Stimulated activated naive B cell treated with anti-CD40 and anti-IgM and Interleukin-4, amounts not matched to agents 10 μg/mL and 1 μg/mL and 100 μg/mL, for 72 hours (primary cell): ENCODE results near the gene RBFOX2.
A peak's percentile ranks its signal among the peaks of the same experiment; 100 is the strongest.
"Not testable (repeated sequence)": the region's sequence is repeated elsewhere in the genome, so short reads cannot be mapped to it uniquely, and the experiment has no call there.

Experiments used
- ATAC-seq, 2 donors: fragments of 150-1000 bp; cut with Tn5 transposase; replicated peaks; 2 replicates each; pipeline ENCODE4 v1.10.0; 2021; ENCODE audit warnings: moderate library complexity in 1 of 2
- DNase-seq: peaks from one replicate; pipeline ENCODE4 v3.0.0; 2021
- H3K27ac Mint-ChIP-seq: one replicate; pipeline ENCODE4 v1.8.0; 2022; ENCODE audit warnings: mild to moderate bottlenecking, mixed read lengths
- H3K27me3 Mint-ChIP-seq, 2 donors: one replicate each; pipeline ENCODE4 v1.8.0; 2022; ENCODE audit warnings: mixed read lengths in 2 of 2
- H3K36me3 Mint-ChIP-seq, 2 donors: one replicate each; pipeline ENCODE4 v1.8.0; 2022; ENCODE audit warnings: mixed read lengths in 2 of 2, mild to moderate bottlenecking in 1 of 2
- H3K4me1 Mint-ChIP-seq, 2 donors: one replicate each; pipeline ENCODE4 v1.8.0; 2022; ENCODE audit warnings: mixed read lengths in 2 of 2, mild to moderate bottlenecking in 1 of 2
- H3K4me3 Mint-ChIP-seq, 2 donors: one replicate each; pipeline ENCODE4 v1.8.0; 2022; ENCODE audit warnings: mild to moderate bottlenecking in 2 of 2, mixed read lengths in 2 of 2, moderate library complexity in 1 of 2
- H3K9me3 Mint-ChIP-seq, 2 donors: one replicate each; pipeline ENCODE4 v1.8.0; 2022; ENCODE audit warnings: mixed read lengths in 2 of 2, mild to moderate bottlenecking in 1 of 2

Gene RBFOX2

GRCh38 chr22:36027935-36028645 is 534 bp downstream of the RBFOX2 start:
- DNase-seq, result peak; percentile 14
- H3K36me3 Mint-ChIP-seq, result no peaks in the 10 kb centered on the region
- peak; percentile 30 to 55 for ATAC-seq
- peak overlapping the region; percentile 60 to 85 for H3K4me3 Mint-ChIP-seq
- peaks cover 53 to 70% of the 10 kb centered on the region in 2 donors for H3K27me3 Mint-ChIP-seq
- peaks cover 10 to 17% of the 10 kb centered on the region in 2 donors for H3K4me1 Mint-ChIP-seq
- no peaks in the 10 kb centered on the region for H3K9me3 Mint-ChIP-seq
- no peak overlapping the region for H3K27ac Mint-ChIP-seq

- DNase-seq (no peak), ATAC-seq (peak; percentile 35 to 36)
- Mint-ChIP-seq H3K36me3 (no peaks in the 10 kb centered on the region), H3K4me3 (peak overlapping the region; percentile 60 to 72), H3K27me3 (peaks cover 49 to 65% of the 10 kb centered on the region in 2 donors), H3K4me1 (peaks cover 10 to 17% of the 10 kb centered on the region in 2 donors), H3K27ac (no peak overlapping the region), H3K9me3 (no peaks in the 10 kb centered on the region)
Observed at GRCh38 chr22:36027579-36027934, 1.1 kb downstream of the RBFOX2 start.

- Mint-ChIP-seq H3K9me3 (no peaks in the 10 kb centered on the region), H3K4me1 (peaks cover 11 to 17% of the 10 kb centered on the region in 2 donors), H3K27me3 (peaks cover 46 to 57% of the 10 kb centered on the region in 2 donors), H3K36me3 (no peaks in the 10 kb centered on the region), H3K4me3 (no peak overlapping the region), H3K27ac (no peak overlapping the region)
- no peak for DNase-seq
- ATAC-seq, result no peak
Observed at GRCh38 chr22:36026741-36027140, 1.9 kb downstream of the RBFOX2 start.

- DNase-seq (no peak), ATAC-seq (no peak)
- Mint-ChIP-seq H3K4me1 (peaks cover 13 to 20% of the 10 kb centered on the region in 2 donors), H3K4me3 (no peak overlapping the region), H3K36me3 (no peaks in the 10 kb centered on the region), H3K27me3 (peaks cover 49 to 57% of the 10 kb centered on the region in 2 donors), H3K27ac (no peak overlapping the region), H3K9me3 (peaks cover 0 to 1% of the 10 kb centered on the region in 2 donors)
Observed at GRCh38 chr22:36022697-36023096, 5.9 kb downstream of the RBFOX2 start.

- no peak for DNase-seq
Observed at GRCh38 chr22:36022162-36022561, 6.5 kb downstream of the RBFOX2 start.

GRCh38 chr22:36021606-36022153 is 6.9 kb downstream of the RBFOX2 start:
- ATAC-seq, result no peak
- no peak overlapping the region for H3K4me3 Mint-ChIP-seq
- no peak overlapping the region for H3K27ac Mint-ChIP-seq
- peaks cover 18 to 25% of the 10 kb centered on the region in 2 donors for H3K4me1 Mint-ChIP-seq
- peaks cover 49 to 57% of the 10 kb centered on the region in 2 donors for H3K27me3 Mint-ChIP-seq
- no peak for DNase-seq
- H3K9me3 Mint-ChIP-seq, result peaks cover 0 to 1% of the 10 kb centered on the region in 2 donors
- H3K36me3 Mint-ChIP-seq, result no peaks in the 10 kb centered on the region

More at GRCh38 chr22:36022162-36022561, 6.5 kb downstream of the RBFOX2 start:
- Mint-ChIP-seq H3K36me3 (no peaks in the 10 kb centered on the region), H3K27ac (no peak overlapping the region), H3K4me1 (peaks cover 14 to 21% of the 10 kb centered on the region in 2 donors), H3K4me3 (no peak overlapping the region), H3K27me3 (peaks cover 49 to 57% of the 10 kb centered on the region in 2 donors), H3K9me3 (peaks cover 0 to 1% of the 10 kb centered on the region in 2 donors)
- ATAC-seq, result no peak

GRCh38 chr22:36020865-36021264 is 7.8 kb downstream of the RBFOX2 start:
- H3K9me3 Mint-ChIP-seq, H3K4me3 Mint-ChIP-seq, H3K36me3 Mint-ChIP-seq, ATAC-seq, DNase-seq, H3K27ac Mint-ChIP-seq: not testable (repeated sequence)
- Mint-ChIP-seq H3K27me3 (peaks cover 48 to 55% of the 10 kb centered on the region in 2 donors), H3K4me1 (peaks cover 19 to 32% of the 10 kb centered on the region in 2 donors)

GRCh38 chr22:36017651-36018091 is 11.0 kb downstream of the RBFOX2 start:
- Mint-ChIP-seq H3K4me3 (no peak overlapping the region), H3K36me3 (no peaks in the 10 kb centered on the region), H3K27ac (peak overlapping the region; percentile 78), H3K27me3 (peaks cover 54 to 66% of the 10 kb centered on the region in 2 donors), H3K4me1 (peaks cover 19 to 32% of the 10 kb centered on the region in 2 donors), H3K9me3 (peaks cover 0 to 1% of the 10 kb centered on the region in 2 donors)
- peak; percentile 100 for ATAC-seq
- peak; percentile 7 for DNase-seq

GRCh38 chr22:36016684-36017083 is 11.9 kb downstream of the RBFOX2 start:
- H3K27me3 Mint-ChIP-seq, result peaks cover 57 to 66% of the 10 kb centered on the region in 2 donors
- no peak for ATAC-seq
- no peaks in the 10 kb centered on the region for H3K36me3 Mint-ChIP-seq
- DNase-seq, result no peak
- H3K4me1 Mint-ChIP-seq, result peaks cover 17 to 32% of the 10 kb centered on the region in 2 donors
- no peak overlapping the region for H3K4me3 Mint-ChIP-seq
- no peak overlapping the region for H3K27ac Mint-ChIP-seq
- H3K9me3 Mint-ChIP-seq, result peaks cover 0 to 1% of the 10 kb centered on the region in 2 donors

GRCh38 chr22:36015811-36016529 is 12.7 kb downstream of the RBFOX2 start:
- no peak for ATAC-seq
- Mint-ChIP-seq H3K4me3 (no peak overlapping the region), H3K36me3 (no peaks in the 10 kb centered on the region), H3K27me3 (peaks cover 57 to 69% of the 10 kb centered on the region in 2 donors), H3K9me3 (peaks cover 0 to 1% of the 10 kb centered on the region in 2 donors), H3K27ac (no peak overlapping the region), H3K4me1 (peaks cover 17 to 32% of the 10 kb centered on the region in 2 donors)
- no peak for DNase-seq

GRCh38 chr22:36015155-36015810 is 13.3 kb downstream of the RBFOX2 start:
- H3K36me3 Mint-ChIP-seq, result no peaks in the 10 kb centered on the region
- H3K4me1 Mint-ChIP-seq, result peaks cover 17 to 32% of the 10 kb centered on the region in 2 donors
- no peak for DNase-seq
- ATAC-seq, result no peak
- H3K4me3 Mint-ChIP-seq, result no peak overlapping the region
- peaks cover 63 to 70% of the 10 kb centered on the region in 2 donors for H3K27me3 Mint-ChIP-seq
- peaks cover 0 to 1% of the 10 kb centered on the region in 2 donors for H3K9me3 Mint-ChIP-seq
- no peak overlapping the region for H3K27ac Mint-ChIP-seq

- Mint-ChIP-seq H3K27me3 (peaks cover 62 to 69% of the 10 kb centered on the region in 2 donors), H3K27ac (no peak overlapping the region)
Observed at GRCh38 chr22:36014546-36015074, 14.0 kb downstream of the RBFOX2 start.

GRCh38 chr22:36012332-36012731 is 16.3 kb downstream of the RBFOX2 start:
- Mint-ChIP-seq H3K27ac (no peak overlapping the region), H3K27me3 (peaks cover 42 to 49% of the 10 kb centered on the region in 2 donors), H3K4me3 (no peak overlapping the region), H3K9me3 (no peaks in the 10 kb centered on the region), H3K36me3 (no peaks in the 10 kb centered on the region), H3K4me1 (peaks cover 5 to 13% of the 10 kb centered on the region in 2 donors)
- DNase-seq (no peak), ATAC-seq (no peak)

More at GRCh38 chr22:36014546-36015074, 14.0 kb downstream of the RBFOX2 start:
- Mint-ChIP-seq H3K9me3 (no peaks in the 10 kb centered on the region), H3K36me3 (no peaks in the 10 kb centered on the region), H3K4me1 (peaks cover 17 to 32% of the 10 kb centered on the region in 2 donors), H3K4me3 (no peak overlapping the region)
- ATAC-seq, result no peak
- DNase-seq, result no peak

- Mint-ChIP-seq H3K4me3 (no peak overlapping the region), H3K36me3 (no peaks in the 10 kb centered on the region), H3K9me3 (no peaks in the 10 kb centered on the region), H3K27ac (no peak overlapping the region), H3K4me1 (no peaks in the 10 kb centered on the region), H3K27me3 (peaks cover 41 to 47% of the 10 kb centered on the region in 2 donors)
- ATAC-seq (no peak), DNase-seq (no peak)
Observed at GRCh38 chr22:36010882-36011281, 17.7 kb downstream of the RBFOX2 start.
